HuH-7 (cell line): ENCODE measurements around the gene ITGA4.
"Not testable (repeated sequence)": the region's sequence is repeated elsewhere in the genome, so short reads cannot be mapped to it uniquely, and the experiment has no call there.

ENCODE experiments used
- DNase-seq: peaks from one replicate; pipeline ENCODE4 v3.0.0; 2011; ENCODE audit warnings: low spot score

Gene ITGA4

GRCh38 chr2:181457121-181457740 lies at the start of gene ITGA4:
Gene ITGA4 (plus strand): TSS chr2:181457386. CDS start chr2:181457655, 269 bp downstream.
- DNase-seq, result peak; percentile 82

- DNase-seq, result no peak
These were observed 48.3 kb upstream of the ITGA4 start for GRCh38 chr2:181408861-181409260.

GRCh38 chr2:181411105-181411849 lies 45.9 kb upstream of the ITGA4 start:
- no peak for DNase-seq

GRCh38 chr2:181419129-181419855 lies 37.9 kb upstream of the ITGA4 start:
- no peak for DNase-seq

GRCh38 chr2:181420259-181421130 lies 36.7 kb upstream of the ITGA4 start:
- DNase-seq, result no peak

GRCh38 chr2:181421131-181421458 lies 36.1 kb upstream of the ITGA4 start:
- no peak for DNase-seq

- no peak for DNase-seq
These were observed 35.7 kb upstream of the ITGA4 start for GRCh38 chr2:181421464-181421863.

GRCh38 chr2:181426672-181427071 lies 30.5 kb upstream of the ITGA4 start:
- no peak for DNase-seq

GRCh38 chr2:181430406-181431118 lies 26.6 kb upstream of the ITGA4 start:
- no peak for DNase-seq

GRCh38 chr2:181431674-181432073 lies 25.5 kb upstream of the ITGA4 start:
- DNase-seq, result no peak

- DNase-seq, result peak; percentile 8
These were observed 18.9 kb upstream of the ITGA4 start for GRCh38 chr2:181438261-181438660.

GRCh38 chr2:181440344-181440743 lies 16.8 kb upstream of the ITGA4 start:
- no peak for DNase-seq

- DNase-seq, result no peak
These were observed 16.3 kb upstream of the ITGA4 start for GRCh38 chr2:181440919-181441318.

- no peak for DNase-seq
These were observed 15.5 kb upstream of the ITGA4 start for GRCh38 chr2:181441670-181442069.

GRCh38 chr2:181444654-181445053 lies 12.5 kb upstream of the ITGA4 start:
- no peak for DNase-seq

- no peak for DNase-seq
These were observed 10.2 kb upstream of the ITGA4 start for GRCh38 chr2:181446985-181447384.

GRCh38 chr2:181449278-181449677 lies 7.9 kb upstream of the ITGA4 start:
- DNase-seq, result not testable (repeated sequence)

- DNase-seq, result no peak
These were observed 2.3 kb upstream of the ITGA4 start for GRCh38 chr2:181454686-181455450.

- peak; percentile 36 for DNase-seq
These were observed 496 bp upstream of the ITGA4 start for GRCh38 chr2:181456660-181457120.

- DNase-seq, result no peak
These were observed 697 bp downstream of the ITGA4 start for GRCh38 chr2:181457741-181458425.
